ENCODE data around the gene DYRK1A. TPM values are rescaled to one million over a fixed set of nuclear protein-coding genes. Genes with fewer than 3 reads are reported as not detected.

Gene DYRK1A
- total RNA-seq, 1 donor from 2014 or later, result 23.6 TPM

DNA sequence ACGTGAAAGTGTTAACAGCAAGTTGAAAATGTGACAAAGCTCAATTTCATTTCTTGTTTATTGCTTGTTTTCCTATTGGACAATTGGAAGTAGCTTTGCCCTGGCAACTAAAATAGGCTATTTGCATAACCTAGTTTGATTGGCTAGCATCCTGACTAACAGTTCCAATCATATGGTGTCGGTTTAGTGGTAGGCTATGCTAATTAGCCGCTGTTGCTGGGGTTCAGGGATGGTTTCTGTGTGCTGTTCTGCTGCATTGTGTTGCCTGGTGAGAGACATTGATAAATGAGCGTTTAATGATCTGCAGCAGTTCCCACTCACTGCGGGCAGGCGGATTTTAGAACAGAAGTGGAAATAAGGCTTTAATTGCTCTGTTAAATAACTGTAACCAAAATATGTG lies 68.5 kb downstream of the DYRK1A start:
- TF ChIP-seq, protein P1, sequence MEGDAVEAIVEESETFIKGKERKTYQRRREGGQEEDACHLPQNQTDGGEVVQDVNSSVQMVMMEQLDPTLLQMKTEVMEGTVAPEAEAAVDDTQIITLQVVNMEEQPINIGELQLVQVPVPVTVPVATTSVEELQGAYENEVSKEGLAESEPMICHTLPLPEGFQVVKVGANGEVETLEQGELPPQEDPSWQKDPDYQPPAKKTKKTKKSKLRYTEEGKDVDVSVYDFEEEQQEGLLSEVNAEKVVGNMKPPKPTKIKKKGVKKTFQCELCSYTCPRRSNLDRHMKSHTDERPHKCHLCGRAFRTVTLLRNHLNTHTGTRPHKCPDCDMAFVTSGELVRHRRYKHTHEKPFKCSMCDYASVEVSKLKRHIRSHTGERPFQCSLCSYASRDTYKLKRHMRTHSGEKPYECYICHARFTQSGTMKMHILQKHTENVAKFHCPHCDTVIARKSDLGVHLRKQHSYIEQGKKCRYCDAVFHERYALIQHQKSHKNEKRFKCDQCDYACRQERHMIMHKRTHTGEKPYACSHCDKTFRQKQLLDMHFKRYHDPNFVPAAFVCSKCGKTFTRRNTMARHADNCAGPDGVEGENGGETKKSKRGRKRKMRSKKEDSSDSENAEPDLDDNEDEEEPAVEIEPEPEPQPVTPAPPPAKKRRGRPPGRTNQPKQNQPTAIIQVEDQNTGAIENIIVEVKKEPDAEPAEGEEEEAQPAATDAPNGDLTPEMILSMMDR (conservative IDR thresholded peaks at IDR 0.05; ENCODE audit: low read depth, low read length), result no peak
- H3K4me3 ChIP-seq (ENCODE audit: low read depth, low read length), result no peak overlapping the region
- peak; percentile 94 for DNase-seq (ENCODE audit: low read depth)

DNA sequence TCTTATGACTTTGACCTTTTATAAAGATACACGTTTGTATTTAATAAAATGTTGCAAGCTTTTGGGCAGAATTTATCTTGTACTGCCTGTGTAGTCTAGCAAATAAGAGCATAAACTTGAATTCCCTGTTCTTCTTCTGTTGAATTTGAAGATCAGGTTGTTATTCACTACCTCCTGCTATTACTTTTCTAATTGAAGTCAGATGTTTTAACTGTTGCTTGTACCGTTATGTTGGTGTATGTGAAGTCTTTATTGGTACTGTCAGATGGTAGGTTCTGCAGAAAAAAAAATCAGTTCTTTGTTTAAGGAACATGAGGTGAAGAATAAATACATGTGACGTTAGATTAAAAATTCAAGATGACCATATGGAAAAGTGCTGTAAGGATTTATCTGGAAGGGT lies 69.1 kb downstream of the DYRK1A start:
- TF ChIP-seq, protein P1 (conservative IDR thresholded peaks at IDR 0.05; ENCODE audit: low read depth, low read length), result no peak
- no peak for DNase-seq (ENCODE audit: low read depth)
- no peak overlapping the region for H3K4me3 ChIP-seq (ENCODE audit: low read depth, low read length)

DNA sequence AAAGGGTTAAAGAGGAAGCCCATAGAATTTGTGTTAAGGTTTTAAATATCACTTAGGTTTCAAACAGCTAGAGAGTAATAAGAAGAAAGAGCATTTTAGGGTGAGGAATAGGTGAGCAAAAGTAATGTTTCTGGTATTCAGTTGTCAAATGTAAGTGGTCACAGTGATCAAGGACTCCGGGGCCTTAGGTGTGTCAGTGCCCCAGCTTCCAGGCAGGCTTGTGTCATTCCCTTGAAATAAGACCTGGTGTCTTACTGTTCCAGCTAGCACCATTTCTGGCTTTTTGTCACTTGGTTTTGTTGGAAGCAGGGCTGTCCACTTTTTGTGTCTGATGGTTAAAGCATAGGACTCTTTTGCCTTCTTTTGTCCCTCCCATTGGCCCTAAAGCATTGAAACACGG lies 69.6 kb downstream of the DYRK1A start:
- no peak overlapping the region for H3K4me3 ChIP-seq (ENCODE audit: low read depth, low read length)
- TF ChIP-seq, protein P1 (conservative IDR thresholded peaks at IDR 0.05; ENCODE audit: low read depth, low read length), result no peak
- DNase-seq (ENCODE audit: low read depth), result no peak

DNA sequence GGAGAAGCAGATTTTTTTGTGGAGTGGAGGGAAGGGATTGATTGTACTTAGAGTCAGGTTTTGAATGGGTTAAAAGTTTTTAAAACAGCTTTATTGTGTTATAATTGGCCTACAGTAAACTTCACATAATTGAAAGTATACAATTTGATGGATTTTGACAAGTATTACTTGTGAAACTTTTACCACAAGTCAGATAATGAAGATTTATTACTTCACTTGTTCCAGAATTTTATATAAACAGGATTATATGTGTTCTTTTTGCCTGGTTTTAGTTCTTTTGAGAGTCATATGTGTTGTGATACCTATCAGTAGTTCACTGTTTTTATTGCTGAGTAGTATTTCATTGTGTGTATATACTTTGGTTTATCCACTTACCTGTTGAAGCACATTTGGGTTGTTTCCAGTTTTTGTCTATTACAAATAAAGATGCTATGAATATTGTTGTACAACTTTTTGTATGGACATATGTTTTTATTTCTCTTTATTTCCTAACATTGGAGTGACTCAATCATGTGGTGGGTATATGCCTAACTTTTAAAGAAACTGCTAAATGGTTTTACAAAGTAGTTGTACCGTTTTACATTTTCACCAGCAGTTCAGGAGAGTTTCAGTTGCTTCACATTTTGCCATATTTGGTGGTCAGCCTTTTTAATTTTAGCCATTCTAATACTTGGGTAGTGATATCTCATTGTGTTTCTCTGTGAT lies 71.0 kb downstream of the DYRK1A start:
- TF ChIP-seq, protein P1 (conservative IDR thresholded peaks at IDR 0.05; ENCODE audit: low read depth, low read length), result no peak
- DNase-seq (ENCODE audit: low read depth), result no peak
- H3K4me3 ChIP-seq (ENCODE audit: low read depth, low read length), result no peak overlapping the region

DNA sequence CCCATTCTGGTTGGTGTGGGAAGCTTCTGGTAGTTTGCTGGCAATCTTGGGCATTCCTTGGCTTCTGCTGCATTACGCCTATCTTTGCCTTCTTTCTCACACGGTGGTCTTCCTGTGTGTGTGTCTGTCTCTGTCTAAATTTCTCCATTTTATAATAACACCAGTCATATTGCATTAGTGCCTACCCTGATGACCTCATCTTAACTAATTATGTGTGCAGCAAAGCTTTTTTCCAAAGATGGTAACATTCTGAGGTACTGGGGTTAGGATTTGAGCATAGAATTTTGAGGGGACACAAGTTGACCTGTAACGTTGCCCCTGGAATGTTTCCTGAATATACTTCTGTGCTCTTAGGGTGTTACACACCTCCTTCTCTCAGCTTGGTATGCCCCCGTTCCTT lies 77.1 kb downstream of the DYRK1A start:
- DNase-seq (ENCODE audit: low read depth), result no peak
- TF ChIP-seq, protein P1 (conservative IDR thresholded peaks at IDR 0.05; ENCODE audit: low read depth, low read length), result no peak
- H3K4me3 ChIP-seq (ENCODE audit: low read depth, low read length), result no peak overlapping the region

DNA sequence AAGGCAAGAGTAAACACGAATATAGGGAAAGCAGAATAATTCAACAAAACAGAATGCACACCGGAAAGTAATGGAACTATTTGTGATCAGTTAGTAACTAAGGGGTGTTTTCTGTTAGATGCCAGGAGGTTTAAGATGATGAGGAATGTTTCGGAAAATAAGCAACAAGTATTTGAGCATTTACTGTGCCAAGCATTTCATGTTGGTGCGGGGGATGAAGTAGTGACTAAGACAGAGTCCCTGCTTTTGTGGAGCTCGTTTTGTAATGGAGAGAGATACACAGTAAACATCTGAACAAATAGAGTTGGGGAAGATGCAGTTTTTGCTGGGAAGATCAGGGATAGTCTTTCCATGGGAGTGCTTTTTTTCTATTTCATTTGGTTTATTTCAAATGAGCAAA lies 78.7 kb downstream of the DYRK1A start:
- no peak overlapping the region for H3K4me3 ChIP-seq (ENCODE audit: low read depth, low read length)
- no peak for DNase-seq (ENCODE audit: low read depth)
- TF ChIP-seq, protein P1 (conservative IDR thresholded peaks at IDR 0.05; ENCODE audit: low read depth, low read length), result no peak

DNA sequence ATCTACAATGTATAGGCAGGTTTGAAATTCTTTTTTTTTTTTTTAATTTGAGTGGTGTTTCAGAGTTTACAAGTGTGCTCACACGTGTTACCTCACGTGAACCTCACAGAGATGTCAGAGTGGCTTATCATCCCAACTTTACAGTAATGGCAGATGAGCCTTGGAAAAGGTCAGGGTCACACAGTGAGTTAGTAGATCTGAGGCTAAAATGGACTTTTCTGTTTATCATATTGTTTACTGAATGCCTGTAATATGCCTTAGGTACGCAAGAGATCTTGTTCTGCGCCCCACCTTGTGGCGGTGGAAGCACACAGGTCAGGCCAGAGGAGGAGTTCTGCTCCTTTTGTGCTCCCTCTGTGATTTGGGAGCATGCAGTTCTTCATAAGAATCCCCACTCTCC lies 80.0 kb downstream of the DYRK1A start:
- TF ChIP-seq, protein P1 (conservative IDR thresholded peaks at IDR 0.05; ENCODE audit: low read depth, low read length), result peak; percentile 14
- no peak for DNase-seq (ENCODE audit: low read depth)

More for the DNA sequence above, 80.0 kb downstream of the DYRK1A start:
- H3K4me3 ChIP-seq (ENCODE audit: low read depth, low read length), result no peak overlapping the region

Measured in epithelial cell of proximal tubule (primary cell).